MCF 10A (cell line): Measurements from ENCODE around the gene LUZP1. TPM values are rescaled to one million over a fixed set of nuclear protein-coding genes. Genes with fewer than 3 reads are reported as not detected.

Source experiments
- BruUV-seq: library from RNA; stranded (reverse); fragments of 400-500 nt; replicated peaks from 2 replicates; lab custom pipeline; 2021; lab: Mats Ljungman, UMichigan
- CTCF ChIA-PET: fragments of 300-600 bp; sonication (Branson Sonifier 250); formaldehyde crosslinking; extraction: SDS; loops from one replicate; lab custom pipeline; 2021; ENCODE audit warnings: antibody characterized with exemption, inconsistent platforms; lab: Yijun Ruan, JAX
- POLR2A ChIA-PET: fragments of 300-600, 350-650 bp; sonication (Branson Sonifier 250); formaldehyde crosslinking; extraction: SDS; loops from one replicate; lab custom pipeline; 2020; ENCODE audit warnings: antibody characterized with exemption, inconsistent platforms; lab: Yijun Ruan, JAX
- DNase-seq: peaks from one replicate; pipeline ENCODE4 v3.0.0-alpha.2; 2018; ENCODE audit not compliant: unreplicated experiment
- H3K27ac Mint-ChIP-seq: one replicate; pipeline ENCODE4 v1.8.0; 2022; ENCODE audit warnings: mild to moderate bottlenecking, low read depth, mixed read lengths; ENCODE audit not compliant: unreplicated experiment
- H3K27me3 Mint-ChIP-seq: one replicate; pipeline ENCODE4 v1.8.0; 2022; ENCODE audit warnings: mixed read lengths; ENCODE audit not compliant: insufficient read depth, unreplicated experiment
- H3K36me3 Mint-ChIP-seq: one replicate; pipeline ENCODE4 v1.8.0; 2022; ENCODE audit warnings: mild to moderate bottlenecking, moderate library complexity, mixed read lengths; ENCODE audit not compliant: insufficient read depth, unreplicated experiment
- H3K4me1 Mint-ChIP-seq: one replicate; pipeline ENCODE4 v1.8.0; 2022; ENCODE audit warnings: mixed read lengths; ENCODE audit not compliant: insufficient read depth, unreplicated experiment
- H3K4me3 Mint-ChIP-seq: one replicate; pipeline ENCODE4 v1.8.0; 2022; ENCODE audit warnings: mild to moderate bottlenecking, moderate library complexity, mixed read lengths; ENCODE audit not compliant: unreplicated experiment
- H3K9me3 Mint-ChIP-seq: one replicate; pipeline ENCODE4 v1.8.0; 2022; ENCODE audit warnings: mixed read lengths; ENCODE audit not compliant: unreplicated experiment
- intact Hi-C: fragments of 100-400 bp; cut with micrococcal nuclease; formaldehyde crosslinking; loops from 2 replicates; pipeline ENCODE4 v1.14.1; 2022
- total RNA-seq: library from RNA; stranded (reverse); gene quantifications from 2 replicates; pipeline ENCODE4 v1.2.3, GENCODE V29; 2022
- TF ChIP-seq, protein P1 (sequence below): fragments of 200-600 bp; IDR thresholded peaks from one replicate; pipeline ENCODE4 v1.8.0; 2022; ENCODE audit warnings: antibody characterized with exemption, mild to moderate bottlenecking; ENCODE audit not compliant: unreplicated experiment

Gene LUZP1
- total RNA-seq, 1 experiment from 2014 or later, result 37.2 TPM

DNA sequence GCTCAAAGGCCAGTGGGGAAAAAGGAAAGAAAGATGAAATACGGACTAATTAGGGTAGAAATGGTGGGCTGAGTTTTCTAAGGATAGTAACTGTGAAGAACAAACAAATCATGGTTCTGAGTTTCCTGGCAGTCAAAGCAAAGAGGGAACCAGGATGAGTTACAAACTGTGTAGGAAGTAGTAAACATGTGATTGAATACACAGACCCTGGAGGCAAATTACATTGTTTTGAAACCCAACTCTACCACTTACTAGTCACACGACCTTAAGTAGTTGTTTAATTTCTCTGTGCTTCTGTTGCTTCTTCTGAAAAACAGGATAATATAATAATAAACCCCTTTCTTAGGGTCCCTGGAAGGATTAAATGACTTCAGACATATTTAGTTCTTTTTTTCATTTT is 11.2 kb upstream of the LUZP1 start:
- H3K27me3 Mint-ChIP-seq, result no peaks in the 10 kb centered on the region
- no peaks in the 10 kb centered on the region for H3K4me1 Mint-ChIP-seq
- TF ChIP-seq, protein P1, sequence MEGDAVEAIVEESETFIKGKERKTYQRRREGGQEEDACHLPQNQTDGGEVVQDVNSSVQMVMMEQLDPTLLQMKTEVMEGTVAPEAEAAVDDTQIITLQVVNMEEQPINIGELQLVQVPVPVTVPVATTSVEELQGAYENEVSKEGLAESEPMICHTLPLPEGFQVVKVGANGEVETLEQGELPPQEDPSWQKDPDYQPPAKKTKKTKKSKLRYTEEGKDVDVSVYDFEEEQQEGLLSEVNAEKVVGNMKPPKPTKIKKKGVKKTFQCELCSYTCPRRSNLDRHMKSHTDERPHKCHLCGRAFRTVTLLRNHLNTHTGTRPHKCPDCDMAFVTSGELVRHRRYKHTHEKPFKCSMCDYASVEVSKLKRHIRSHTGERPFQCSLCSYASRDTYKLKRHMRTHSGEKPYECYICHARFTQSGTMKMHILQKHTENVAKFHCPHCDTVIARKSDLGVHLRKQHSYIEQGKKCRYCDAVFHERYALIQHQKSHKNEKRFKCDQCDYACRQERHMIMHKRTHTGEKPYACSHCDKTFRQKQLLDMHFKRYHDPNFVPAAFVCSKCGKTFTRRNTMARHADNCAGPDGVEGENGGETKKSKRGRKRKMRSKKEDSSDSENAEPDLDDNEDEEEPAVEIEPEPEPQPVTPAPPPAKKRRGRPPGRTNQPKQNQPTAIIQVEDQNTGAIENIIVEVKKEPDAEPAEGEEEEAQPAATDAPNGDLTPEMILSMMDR, result no peak
- BruUV-seq, result no TSS peak
- no peaks in the 10 kb centered on the region for H3K36me3 Mint-ChIP-seq
- CTCF ChIA-PET, result interaction anchor here (1.1 to 14.9 kb wide), 2 partner anchors 13 to 82 kb away, joined by 3 to 405 read pairs; no protein-coding TSS in a partner anchor
- POLR2A ChIA-PET, result interaction anchor here (0.6 to 4.5 kb wide), 3 partner anchors 12 to 171 kb away, joined by 3 to 45 read pairs (median 4); partner anchors contain the start of gene LUZP1
- H3K4me3 Mint-ChIP-seq, result no peak overlapping the region
- DNase-seq, result no peak
- H3K9me3 Mint-ChIP-seq, result no peaks in the 10 kb centered on the region
- no peak overlapping the region for H3K27ac Mint-ChIP-seq
- intact Hi-C loops, result loop anchor here (1.0 kb wide), 1 partner anchor 81 kb away; no protein-coding TSS in a partner anchor

DNA sequence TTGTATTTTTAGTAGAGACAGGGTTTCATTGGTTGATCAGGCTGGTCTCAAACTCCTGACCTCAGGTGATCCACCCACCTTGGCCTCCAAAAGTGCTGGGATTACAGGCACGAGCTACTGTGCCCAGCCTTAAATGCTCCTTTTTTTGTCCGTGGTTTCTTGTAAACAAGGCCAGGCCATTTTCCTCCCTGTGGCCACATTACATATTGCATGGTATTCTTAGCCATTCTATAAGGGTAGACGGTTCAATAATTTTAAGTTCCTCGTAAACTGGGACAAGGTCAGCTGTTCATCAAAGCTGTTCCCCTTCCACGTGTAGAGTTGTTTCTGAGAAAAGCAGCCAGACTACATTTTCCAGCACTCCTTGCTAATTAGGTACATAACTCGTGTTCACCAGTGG is 10.3 kb upstream of the LUZP1 start:
- Mint-ChIP-seq H3K4me3 (no peak overlapping the region), H3K27me3 (no peaks in the 10 kb centered on the region), H3K36me3 (no peaks in the 10 kb centered on the region), H3K4me1 (no peaks in the 10 kb centered on the region), H3K9me3 (no peaks in the 10 kb centered on the region), H3K27ac (no peak overlapping the region)
- POLR2A ChIA-PET, result interaction anchor here (0.6 to 4.5 kb wide), 5 partner anchors 11 to 79 kb away, joined by 3 to 45 read pairs (median 4); partner anchors contain the start of gene LUZP1
- intact Hi-C loops, result loop anchor here (1.0 kb wide), 1 partner anchor 80 kb away; no protein-coding TSS in a partner anchor
- TF ChIP-seq, protein P1, result peak; percentile 19
- CTCF ChIA-PET, result interaction anchor here (0.5 to 14.9 kb wide), 4 partner anchors 14 to 317 kb away, joined by 3 to 405 read pairs (median 3); no protein-coding TSS in a partner anchor
- BruUV-seq, result no TSS peak
- no peak for DNase-seq

DNA sequence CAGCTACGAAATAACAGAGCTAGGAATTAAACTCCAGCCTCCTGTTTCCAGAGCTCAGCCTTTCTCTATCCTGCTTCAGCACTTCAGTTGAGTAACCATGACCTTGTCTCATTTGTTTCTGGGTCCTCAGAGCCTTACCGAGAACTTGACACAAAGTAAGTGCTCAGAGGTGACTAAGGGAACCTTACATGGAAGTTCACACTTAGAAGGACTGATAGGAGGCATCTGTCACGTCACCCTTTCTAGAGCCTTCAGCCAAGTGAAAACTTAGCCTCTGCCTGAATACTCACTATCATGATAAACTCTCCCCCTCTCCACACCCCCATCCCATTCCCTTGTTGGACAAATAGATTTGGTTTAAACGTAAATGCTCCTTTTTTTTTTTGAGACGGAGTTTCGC is 9.8 kb upstream of the LUZP1 start:
- POLR2A ChIA-PET, result interaction anchor here (0.5 to 4.5 kb wide), 7 partner anchors 10 to 194 kb away, joined by 3 to 45 read pairs (median 3); partner anchors contain the start of gene LUZP1
- Mint-ChIP-seq H3K4me1 (no peaks in the 10 kb centered on the region), H3K9me3 (no peaks in the 10 kb centered on the region), H3K4me3 (peak overlapping the region; percentile 65), H3K27me3 (no peaks in the 10 kb centered on the region), H3K36me3 (no peaks in the 10 kb centered on the region), H3K27ac (no peak overlapping the region)
- TF ChIP-seq, protein P1, result no peak
- intact Hi-C loops, result no loop called here
- CTCF ChIA-PET, result interaction anchor here (0.5 to 14.9 kb wide), 5 partner anchors 15 to 318 kb away, joined by 3 to 405 read pairs (median 3); no protein-coding TSS in a partner anchor
- DNase-seq, result no peak
- BruUV-seq, result no TSS peak

DNA sequence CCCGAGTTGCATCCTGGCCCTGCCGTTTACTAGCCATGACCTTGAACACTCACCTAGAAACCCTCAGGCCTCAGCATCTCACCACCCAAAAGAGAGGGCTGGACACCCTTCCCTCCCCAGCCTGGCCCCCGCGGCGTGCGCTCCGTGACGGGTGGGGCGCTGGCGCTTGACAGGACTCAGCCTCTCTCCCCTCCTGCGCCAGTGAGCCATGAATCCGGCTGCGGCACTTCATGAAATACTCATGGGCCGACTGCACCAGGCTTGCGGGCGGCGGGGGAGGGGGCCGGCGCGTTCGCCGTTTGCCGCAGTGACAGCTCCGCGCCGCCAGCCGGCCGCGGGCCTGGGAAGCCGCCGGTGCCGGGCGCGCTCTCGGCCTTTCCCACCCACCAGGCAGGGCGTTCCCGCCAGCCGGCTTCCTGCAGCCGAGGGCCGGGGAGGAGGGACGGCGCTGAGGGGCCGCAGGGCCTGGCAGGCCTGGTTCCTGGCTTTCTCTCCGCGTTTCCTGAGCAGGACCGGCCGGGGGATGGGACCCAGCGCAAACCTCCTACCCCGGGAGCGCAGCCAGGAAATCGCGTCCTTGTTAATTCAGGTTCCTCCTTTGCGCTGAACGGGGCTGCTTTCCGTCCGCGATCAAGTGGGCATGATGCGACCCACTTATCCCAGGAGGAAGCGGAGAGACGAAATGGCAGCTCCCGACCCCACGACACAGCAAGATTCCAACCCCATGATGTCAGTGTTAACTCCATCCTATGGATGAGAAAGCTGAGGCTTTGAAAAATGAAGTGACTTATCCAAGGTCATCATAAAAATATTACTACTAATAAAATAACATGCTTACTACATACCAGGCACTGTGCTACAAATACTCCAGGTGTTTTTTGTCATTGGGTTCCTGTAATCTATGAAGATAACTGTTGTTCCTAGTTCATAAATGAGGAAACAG is 9.1 kb upstream of the LUZP1 start:
- no peaks in the 10 kb centered on the region for H3K27me3 Mint-ChIP-seq
- ChIA-PET POLR2A (interaction anchor here (0.5 to 4.5 kb wide), 8 partner anchors 9 to 193 kb away, joined by 3 to 45 read pairs (median 4); partner anchors contain the start of gene LUZP1), CTCF (interaction anchor here (0.6 to 14.9 kb wide), 4 partner anchors 17 to 362 kb away, joined by 3 to 405 read pairs (median 4); no protein-coding TSS in a partner anchor)
- BruUV-seq, result no TSS peak
- no peaks in the 10 kb centered on the region for H3K9me3 Mint-ChIP-seq
- H3K27ac Mint-ChIP-seq, result no peak overlapping the region
- H3K36me3 Mint-ChIP-seq, result no peaks in the 10 kb centered on the region
- H3K4me3 Mint-ChIP-seq, result peak overlapping the region; percentile 65
- TF ChIP-seq, protein P1, result no peak
- DNase-seq, result peak; percentile 60
- H3K4me1 Mint-ChIP-seq, result no peaks in the 10 kb centered on the region
- intact Hi-C loops, result no loop called here
